Thyroid gland (tissue), 4 donors: ENCODE data around the gene ZNF248. TPM values are rescaled to one million over a fixed set of nuclear protein-coding genes. Genes with fewer than 3 reads are reported as not detected.

Experiments
- DNase-seq, 2 donors: peaks; one replicate each; pipeline ENCODE4 v3.0.0-alpha.2; 2019
- H3K27ac ChIP-seq, 3 donors: fragments of 200-600 bp; sonication (generic); 1 replicate in 2 of 3; 2 replicates in 1 of 3; pipeline ENCODE4 v1.5.1; 2016 to 2019; ENCODE audit warnings: mild to moderate bottlenecking in 1 of 3, moderate library complexity in 1 of 3
- H3K27me3 ChIP-seq: fragments of 200-600 bp; sonication (generic); one replicate; pipeline ENCODE4 v1.5.1; 2019
- H3K36me3 ChIP-seq, 2 donors: fragments of 200-600 bp; sonication (generic); one replicate each; pipeline ENCODE4 v1.5.1; 2016 to 2019
- H3K4me1 ChIP-seq, 2 donors: fragments of 200-600 bp; sonication (generic); one replicate each; pipeline ENCODE4 v1.5.1; 2017 to 2019
- H3K4me3 ChIP-seq, 3 donors: fragments of 200-600 bp; sonication (generic); replicated peaks in 1 of 3; 1 replicate in 2 of 3; 2 replicates in 1 of 3; pipeline ENCODE4 v1.5.1; 2016; ENCODE audit warnings: mild to moderate bottlenecking in 1 of 3
- H3K9me3 ChIP-seq: fragments of 200-600 bp; sonication (generic); one replicate; pipeline ENCODE4 v1.5.1; 2017
- CTCF ChIP-seq, 6 experiments: fragments of 200-600 bp in 3 of 6; fragments of 450-650 bp in 3 of 6; sonication (generic) in 3 of 6; IDR thresholded peaks; one replicate each; pipeline ENCODE4 v1.5.1; 2016 to 2019; ENCODE audit warnings: antibody characterized with exemption in 6 of 6, mild to moderate bottlenecking in 2 of 6, inconsistent platforms in 1 of 6, moderate library complexity in 1 of 6
- POLR2A ChIP-seq, 2 donors: fragments of 450-650 bp; IDR thresholded peaks; one replicate each; pipeline ENCODE4 v1.6.1; 2017; ENCODE audit warnings: antibody characterized with exemption in 2 of 2, mild to moderate bottlenecking in 2 of 2, moderate library complexity in 1 of 2
- WGBS, 2 donors: methylation state at CpG; one replicate each; pipeline ENCODE4 v1.1.5; 2017; 5-methylcytosine and 5-hydroxymethylcytosine counted together
- intact Hi-C: fragments of 100-400 bp; cut with DNase I; formaldehyde crosslinking; loops from one replicate; pipeline ENCODE4 v1.15.1; 2023
- total RNA-seq, 4 donors: library from RNA; depleted of rRNA; stranded (reverse); fragments of >200 nt; gene quantifications; one replicate each; pipeline ENCODE4 v1.2.3, GENCODE V29; 2016

Gene ZNF248
- total RNA-seq, 4 donors from 2014 or later, result 27.5 to 43.1 (median 29.5) TPM

- Histone ChIP-seq H3K27me3 (no peaks in the 10 kb centered on the region), H3K27ac (no peak overlapping the region), H3K36me3 (no peaks in the 10 kb centered on the region), H3K9me3 (no peaks in the 10 kb centered on the region), H3K4me1 (no peaks in the 10 kb centered on the region), H3K4me3 (no peak overlapping the region)
- TF ChIP-seq CTCF (IDR thresholded peaks at IDR 0.05), result no peak
- TF ChIP-seq POLR2A (IDR thresholded peaks at IDR 0.05), result no peak
- intact Hi-C loops, result no loop called here
- no peak for DNase-seq
- WGBS, 2 donors, result 64 to 73% methylated on average over 8 to 18 of the region's 32 CpGs
These were observed 76.9 kb downstream of the ZNF248 start for GRCh38 chr10:37780536-37780935.

- WGBS, 2 donors, result 86 to 90% methylated on average over 6 of the region's 6 CpGs
These were observed 80.4 kb downstream of the ZNF248 start for GRCh38 chr10:37777056-37777455.

GRCh38 chr10:37775612-37776011 is 81.8 kb downstream of the ZNF248 start:
- Histone ChIP-seq H3K36me3 (no peaks in the 10 kb centered on the region), H3K27me3 (no peaks in the 10 kb centered on the region), H3K4me3 (no peak overlapping the region), H3K4me1 (no peaks in the 10 kb centered on the region), H3K27ac (no peak overlapping the region), H3K9me3 (no peaks in the 10 kb centered on the region)
- no peak for DNase-seq
- no peak for TF ChIP-seq CTCF (IDR thresholded peaks at IDR 0.05)
- TF ChIP-seq POLR2A (IDR thresholded peaks at IDR 0.05), result no peak
- intact Hi-C loops, result no loop called here
- WGBS, 2 donors, result 83 to 95% methylated on average over 1 of the region's 1 CpG

More at GRCh38 chr10:37777056-37777455, 80.4 kb downstream of the ZNF248 start:
- Histone ChIP-seq H3K36me3 (no peaks in the 10 kb centered on the region), H3K27me3 (no peaks in the 10 kb centered on the region), H3K4me3 (no peak overlapping the region), H3K9me3 (no peaks in the 10 kb centered on the region), H3K4me1 (no peaks in the 10 kb centered on the region), H3K27ac (no peak overlapping the region)
- no peak for DNase-seq
- intact Hi-C loops, result no loop called here
- no peak for TF ChIP-seq POLR2A (IDR thresholded peaks at IDR 0.05)
- TF ChIP-seq CTCF (IDR thresholded peaks at IDR 0.05), result no peak

GRCh38 chr10:37774351-37774750 is 83.1 kb downstream of the ZNF248 start:
- Histone ChIP-seq H3K27me3 (no peaks in the 10 kb centered on the region), H3K4me3 (no peak overlapping the region), H3K4me1 (no peaks in the 10 kb centered on the region), H3K27ac (no peak overlapping the region), H3K36me3 (no peaks in the 10 kb centered on the region), H3K9me3 (no peaks in the 10 kb centered on the region)
- no peak for DNase-seq
- no peak for TF ChIP-seq CTCF (IDR thresholded peaks at IDR 0.05)
- 75 to 76% methylated on average over 5 of the region's 5 CpGs for WGBS, 2 donors
- intact Hi-C loops, result no loop called here

- H3K27ac ChIP-seq, result no peak overlapping the region
- no peak overlapping the region for H3K4me3 ChIP-seq
- WGBS, 2 donors, result 80 to 100% methylated on average over 1 of the region's 1 CpG
- no peak for DNase-seq
- H3K27me3 ChIP-seq, result no peaks in the 10 kb centered on the region
- H3K4me1 ChIP-seq, result no peaks in the 10 kb centered on the region
- intact Hi-C loops, result no loop called here
- no peaks in the 10 kb centered on the region for H3K36me3 ChIP-seq
- no peak for TF ChIP-seq CTCF (IDR thresholded peaks at IDR 0.05)
- no peaks in the 10 kb centered on the region for H3K9me3 ChIP-seq
These were observed 92.2 kb downstream of the ZNF248 start for GRCh38 chr10:37765216-37765615.
